AG20443 (cell line): ENCODE results near the gene PTPRN.
"Not testable (repeated sequence)": the region's sequence is repeated elsewhere in the genome, so short reads cannot be mapped to it uniquely, and the experiment has no call there.

Experiments used
- DNase-seq: peaks from one replicate; pipeline ENCODE4 v3.0.0; 2012; ENCODE audit warnings: low spot score, mixed read lengths

The PTPRN gene

GRCh38 chr2:219309278-219309677 is at the start of gene PTPRN:
Gene PTPRN (minus strand): TSS chr2:219309401. CDS start chr2:219309332, 69 bp downstream.
- no peak for DNase-seq

GRCh38 chr2:219358170-219359075 is 49.2 kb upstream of the PTPRN start:
- DNase-seq = peak; percentile 27

- no peak for DNase-seq
These were observed 47.6 kb upstream of the PTPRN start for GRCh38 chr2:219356834-219357233.

- DNase-seq = no peak
These were observed 45.4 kb upstream of the PTPRN start for GRCh38 chr2:219354582-219354981.

- no peak for DNase-seq
These were observed 43.9 kb upstream of the PTPRN start for GRCh38 chr2:219353129-219353528.

- DNase-seq = peak; percentile 73
These were observed 43.3 kb upstream of the PTPRN start for GRCh38 chr2:219352448-219353023.

GRCh38 chr2:219350710-219351221 is 41.6 kb upstream of the PTPRN start:
- peak; percentile 86 for DNase-seq

- DNase-seq = no peak
These were observed 41.0 kb upstream of the PTPRN start for GRCh38 chr2:219350215-219350614.

GRCh38 chr2:219344751-219345430 is 35.7 kb upstream of the PTPRN start:
- DNase-seq = no peak

GRCh38 chr2:219335373-219335786 is 26.2 kb upstream of the PTPRN start:
- no peak for DNase-seq

- DNase-seq = no peak
These were observed 24.9 kb upstream of the PTPRN start for GRCh38 chr2:219334076-219334475.

- no peak for DNase-seq
These were observed 23.3 kb upstream of the PTPRN start, which contains the start of gene RESP18 for GRCh38 chr2:219332542-219332941. Gene RESP18 (minus strand): TSS chr2:219332744.

- DNase-seq = peak; percentile 84
These were observed 22.5 kb upstream of the PTPRN start for GRCh38 chr2:219331560-219332213.

- no peak for DNase-seq
These were observed 18.5 kb upstream of the PTPRN start for GRCh38 chr2:219327719-219328118.

- DNase-seq = no peak
These were observed 16.6 kb upstream of the PTPRN start for GRCh38 chr2:219325657-219326315.

- no peak for DNase-seq
These were observed 15.9 kb upstream of the PTPRN start for GRCh38 chr2:219325136-219325535.

- DNase-seq = no peak
These were observed 14.2 kb upstream of the PTPRN start for GRCh38 chr2:219323434-219323833.

- no peak for DNase-seq
These were observed 5.7 kb upstream of the PTPRN start for GRCh38 chr2:219314804-219315468.

GRCh38 chr2:219312683-219313263 is 3.6 kb upstream of the PTPRN start:
- not testable (repeated sequence) for DNase-seq
